WTC11 (cell line): Measurements from ENCODE around the gene RETSAT.

Experiments used
- ELF4 ChIP-seq: sonication (generic); formaldehyde crosslinking; IDR thresholded peaks from 2 replicates; pipeline ENCODE4 v1.8.1; 2022; ENCODE audit warnings: low read depth, mild to moderate bottlenecking, moderate library complexity, missing genetic modification reagents
- FOXJ3 ChIP-seq: sonication (generic); formaldehyde crosslinking; IDR thresholded peaks from 2 replicates; pipeline ENCODE4 v1.9.0; 2021; ENCODE audit warnings: missing genetic modification reagents, mild to moderate bottlenecking, borderline replicate concordance
- IRF2 ChIP-seq: sonication (generic); formaldehyde crosslinking; IDR thresholded peaks from 2 replicates; pipeline ENCODE4 v1.8.0; 2022; ENCODE audit warnings: low read depth, missing genetic modification reagents, borderline replicate concordance
- NR2C2 ChIP-seq: sonication (generic); formaldehyde crosslinking; IDR thresholded peaks from 2 replicates; pipeline ENCODE4 v1.8.0; 2022; ENCODE audit warnings: mild to moderate bottlenecking, missing genetic modification reagents
- ZNF317 ChIP-seq: sonication (generic); formaldehyde crosslinking; IDR thresholded peaks from 2 replicates; pipeline ENCODE4 v1.8.1; 2023; ENCODE audit warnings: low read depth, mild to moderate bottlenecking, moderate library complexity, missing genetic modification reagents, borderline replicate concordance
- TF ChIP-seq, protein P1 (sequence below): sonication (generic); formaldehyde crosslinking; IDR thresholded peaks from 2 replicates; pipeline ENCODE4 v1.8.1; 2022; ENCODE audit warnings: low read depth, missing genetic modification reagents, borderline replicate concordance
- TF ChIP-seq, protein P2 (sequence below): fragments of 200-600 bp; IDR thresholded peaks from 2 replicates; pipeline ENCODE4 v1.8.0; 2022; ENCODE audit warnings: antibody characterized with exemption
- TF ChIP-seq, protein P3 (sequence below): sonication (generic); formaldehyde crosslinking; IDR thresholded peaks from 2 replicates; pipeline ENCODE4 v1.8.0; 2022; ENCODE audit warnings: missing genetic modification reagents

DNA sequence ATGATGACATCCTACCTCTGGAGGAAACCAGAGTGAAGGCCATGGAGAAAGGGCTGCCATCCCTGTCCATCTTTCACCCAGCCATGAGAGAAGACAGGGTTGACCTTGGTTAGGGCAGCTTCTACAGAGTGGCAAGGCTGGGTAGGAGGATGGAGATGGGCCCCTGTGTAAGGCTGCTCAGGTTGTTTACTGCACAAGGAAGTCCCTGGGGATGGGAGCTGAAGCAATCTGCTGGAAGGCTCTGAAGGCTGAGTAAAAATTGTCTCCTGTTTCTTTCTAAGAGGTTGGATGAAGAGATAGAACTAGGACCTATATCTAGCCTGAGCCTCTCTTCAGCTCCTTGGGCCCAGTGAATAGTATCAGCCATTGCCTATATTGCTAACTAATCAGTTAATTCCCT, 14.6 kb upstream of the RETSAT start:
- TF ChIP-seq ELF4 (CRISPR knock-in tag) (no peak), ZNF317 (CRISPR knock-in tag) (no peak), IRF2 (CRISPR knock-in tag) (no peak), FOXJ3 (CRISPR knock-in tag) (no peak), NR2C2 (CRISPR knock-in tag) (no peak)
- TF ChIP-seq, protein P1, sequence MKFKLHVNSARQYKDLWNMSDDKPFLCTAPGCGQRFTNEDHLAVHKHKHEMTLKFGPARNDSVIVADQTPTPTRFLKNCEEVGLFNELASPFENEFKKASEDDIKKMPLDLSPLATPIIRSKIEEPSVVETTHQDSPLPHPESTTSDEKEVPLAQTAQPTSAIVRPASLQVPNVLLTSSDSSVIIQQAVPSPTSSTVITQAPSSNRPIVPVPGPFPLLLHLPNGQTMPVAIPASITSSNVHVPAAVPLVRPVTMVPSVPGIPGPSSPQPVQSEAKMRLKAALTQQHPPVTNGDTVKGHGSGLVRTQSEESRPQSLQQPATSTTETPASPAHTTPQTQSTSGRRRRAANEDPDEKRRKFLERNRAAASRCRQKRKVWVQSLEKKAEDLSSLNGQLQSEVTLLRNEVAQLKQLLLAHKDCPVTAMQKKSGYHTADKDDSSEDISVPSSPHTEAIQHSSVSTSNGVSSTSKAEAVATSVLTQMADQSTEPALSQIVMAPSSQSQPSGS (CRISPR knock-in tag) = no peak
- TF ChIP-seq, protein P2, sequence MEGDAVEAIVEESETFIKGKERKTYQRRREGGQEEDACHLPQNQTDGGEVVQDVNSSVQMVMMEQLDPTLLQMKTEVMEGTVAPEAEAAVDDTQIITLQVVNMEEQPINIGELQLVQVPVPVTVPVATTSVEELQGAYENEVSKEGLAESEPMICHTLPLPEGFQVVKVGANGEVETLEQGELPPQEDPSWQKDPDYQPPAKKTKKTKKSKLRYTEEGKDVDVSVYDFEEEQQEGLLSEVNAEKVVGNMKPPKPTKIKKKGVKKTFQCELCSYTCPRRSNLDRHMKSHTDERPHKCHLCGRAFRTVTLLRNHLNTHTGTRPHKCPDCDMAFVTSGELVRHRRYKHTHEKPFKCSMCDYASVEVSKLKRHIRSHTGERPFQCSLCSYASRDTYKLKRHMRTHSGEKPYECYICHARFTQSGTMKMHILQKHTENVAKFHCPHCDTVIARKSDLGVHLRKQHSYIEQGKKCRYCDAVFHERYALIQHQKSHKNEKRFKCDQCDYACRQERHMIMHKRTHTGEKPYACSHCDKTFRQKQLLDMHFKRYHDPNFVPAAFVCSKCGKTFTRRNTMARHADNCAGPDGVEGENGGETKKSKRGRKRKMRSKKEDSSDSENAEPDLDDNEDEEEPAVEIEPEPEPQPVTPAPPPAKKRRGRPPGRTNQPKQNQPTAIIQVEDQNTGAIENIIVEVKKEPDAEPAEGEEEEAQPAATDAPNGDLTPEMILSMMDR = no peak
- TF ChIP-seq, protein P3, sequence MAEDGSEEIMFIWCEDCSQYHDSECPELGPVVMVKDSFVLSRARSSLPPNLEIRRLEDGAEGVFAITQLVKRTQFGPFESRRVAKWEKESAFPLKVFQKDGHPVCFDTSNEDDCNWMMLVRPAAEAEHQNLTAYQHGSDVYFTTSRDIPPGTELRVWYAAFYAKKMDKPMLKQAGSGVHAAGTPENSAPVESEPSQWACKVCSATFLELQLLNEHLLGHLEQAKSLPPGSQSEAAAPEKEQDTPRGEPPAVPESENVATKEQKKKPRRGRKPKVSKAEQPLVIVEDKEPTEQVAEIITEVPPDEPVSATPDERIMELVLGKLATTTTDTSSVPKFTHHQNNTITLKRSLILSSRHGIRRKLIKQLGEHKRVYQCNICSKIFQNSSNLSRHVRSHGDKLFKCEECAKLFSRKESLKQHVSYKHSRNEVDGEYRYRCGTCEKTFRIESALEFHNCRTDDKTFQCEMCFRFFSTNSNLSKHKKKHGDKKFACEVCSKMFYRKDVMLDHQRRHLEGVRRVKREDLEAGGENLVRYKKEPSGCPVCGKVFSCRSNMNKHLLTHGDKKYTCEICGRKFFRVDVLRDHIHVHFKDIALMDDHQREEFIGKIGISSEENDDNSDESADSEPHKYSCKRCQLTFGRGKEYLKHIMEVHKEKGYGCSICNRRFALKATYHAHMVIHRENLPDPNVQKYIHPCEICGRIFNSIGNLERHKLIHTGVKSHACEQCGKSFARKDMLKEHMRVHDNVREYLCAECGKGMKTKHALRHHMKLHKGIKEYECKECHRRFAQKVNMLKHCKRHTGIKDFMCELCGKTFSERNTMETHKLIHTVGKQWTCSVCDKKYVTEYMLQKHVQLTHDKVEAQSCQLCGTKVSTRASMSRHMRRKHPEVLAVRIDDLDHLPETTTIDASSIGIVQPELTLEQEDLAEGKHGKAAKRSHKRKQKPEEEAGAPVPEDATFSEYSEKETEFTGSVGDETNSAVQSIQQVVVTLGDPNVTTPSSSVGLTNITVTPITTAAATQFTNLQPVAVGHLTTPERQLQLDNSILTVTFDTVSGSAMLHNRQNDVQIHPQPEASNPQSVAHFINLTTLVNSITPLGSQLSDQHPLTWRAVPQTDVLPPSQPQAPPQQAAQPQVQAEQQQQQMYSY (CRISPR knock-in tag) = no peak
